Measurements from ENCODE around the gene CMTR1. TPM values are rescaled to one million over a fixed set of nuclear protein-coding genes. Genes with fewer than 3 reads are reported as not detected.
"Not testable (repeated sequence)": the region's sequence is repeated elsewhere in the genome, so short reads cannot be mapped to it uniquely, and the experiment has no call there.

Gene CMTR1
- total RNA-seq, 3 donors from 2014 or later: 31.4 to 35.7 (median 32.4) TPM

DNA sequence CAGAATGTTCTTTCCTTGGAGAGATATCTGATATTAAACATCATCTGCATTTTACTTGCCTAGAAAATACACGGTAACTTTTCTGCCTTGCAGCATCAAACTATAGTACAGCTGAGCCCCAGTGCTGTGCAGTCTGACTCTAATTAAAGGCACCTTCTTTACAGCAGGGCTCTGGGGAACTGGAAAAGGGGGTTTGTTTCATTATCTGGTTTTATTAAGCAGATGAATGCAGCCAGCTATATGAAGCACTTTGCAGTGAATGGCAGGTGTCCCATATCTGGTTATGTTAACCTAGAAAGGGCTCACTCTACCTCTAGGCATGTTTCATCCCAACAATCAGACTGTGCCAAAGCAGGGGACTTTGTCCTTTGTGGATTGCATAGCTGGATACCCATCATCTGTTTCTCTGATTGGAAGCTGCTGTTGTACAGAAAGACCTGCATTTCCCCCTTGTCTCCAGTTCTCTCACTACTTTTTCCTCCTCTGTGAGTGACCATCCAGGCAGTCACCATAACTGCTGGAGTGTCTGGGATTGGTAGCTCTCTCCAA, 39.6 kb upstream of the CMTR1 start:
- no peaks in the 10 kb centered on the region for H3K4me1 ChIP-seq
- no peaks in the 10 kb centered on the region for H3K9me3 ChIP-seq
- no peaks in the 10 kb centered on the region for H3K36me3 ChIP-seq
- no peak for DNase-seq (ENCODE audit: low spot score in 2 of 2)
- no peak overlapping the region for H3K4me3 ChIP-seq
- intact Hi-C loops (cut with DNase I; ENCODE audit: low total_unique reads): no loop called here
- TF ChIP-seq, protein P1, sequence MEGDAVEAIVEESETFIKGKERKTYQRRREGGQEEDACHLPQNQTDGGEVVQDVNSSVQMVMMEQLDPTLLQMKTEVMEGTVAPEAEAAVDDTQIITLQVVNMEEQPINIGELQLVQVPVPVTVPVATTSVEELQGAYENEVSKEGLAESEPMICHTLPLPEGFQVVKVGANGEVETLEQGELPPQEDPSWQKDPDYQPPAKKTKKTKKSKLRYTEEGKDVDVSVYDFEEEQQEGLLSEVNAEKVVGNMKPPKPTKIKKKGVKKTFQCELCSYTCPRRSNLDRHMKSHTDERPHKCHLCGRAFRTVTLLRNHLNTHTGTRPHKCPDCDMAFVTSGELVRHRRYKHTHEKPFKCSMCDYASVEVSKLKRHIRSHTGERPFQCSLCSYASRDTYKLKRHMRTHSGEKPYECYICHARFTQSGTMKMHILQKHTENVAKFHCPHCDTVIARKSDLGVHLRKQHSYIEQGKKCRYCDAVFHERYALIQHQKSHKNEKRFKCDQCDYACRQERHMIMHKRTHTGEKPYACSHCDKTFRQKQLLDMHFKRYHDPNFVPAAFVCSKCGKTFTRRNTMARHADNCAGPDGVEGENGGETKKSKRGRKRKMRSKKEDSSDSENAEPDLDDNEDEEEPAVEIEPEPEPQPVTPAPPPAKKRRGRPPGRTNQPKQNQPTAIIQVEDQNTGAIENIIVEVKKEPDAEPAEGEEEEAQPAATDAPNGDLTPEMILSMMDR (IDR thresholded peaks at IDR 0.05): no peak
- no peak for TF ChIP-seq POLR2AphosphoS5 (IDR thresholded peaks at IDR 0.05)
- no peak for TF ChIP-seq POLR2A (IDR thresholded peaks at IDR 0.05)
- H3K27ac ChIP-seq: no peak overlapping the region
- H3K27me3 ChIP-seq: no peaks in the 10 kb centered on the region

DNA sequence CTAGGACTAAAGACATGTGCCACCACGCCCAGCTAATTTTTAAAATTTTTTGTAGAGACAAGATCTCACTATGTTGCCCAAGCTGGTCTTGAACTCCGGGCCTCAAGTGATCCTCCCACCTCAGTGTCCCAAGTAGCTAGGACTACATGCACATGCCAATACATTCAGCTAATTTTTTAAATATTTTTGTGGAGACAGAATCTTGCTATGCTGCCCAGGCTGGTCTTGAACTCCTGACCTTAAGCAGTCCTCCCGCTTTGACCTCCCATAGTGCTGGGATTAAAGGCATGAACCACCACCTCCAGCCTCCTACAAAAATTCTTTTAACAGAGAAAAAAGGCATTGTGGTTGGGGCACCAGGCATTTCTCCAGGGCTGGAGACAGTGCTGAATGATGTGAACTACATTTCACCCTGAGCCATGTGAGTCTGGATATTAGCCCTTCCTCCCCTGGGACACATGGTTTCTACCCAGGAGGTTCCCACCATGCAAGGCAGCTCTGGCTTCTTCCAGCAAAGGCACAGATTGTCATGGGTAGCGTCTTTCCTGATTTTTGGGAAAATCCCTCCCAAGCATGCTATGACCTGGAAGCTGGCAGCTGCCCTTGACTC, 36.3 kb upstream of the CMTR1 start:
- Histone ChIP-seq H3K27ac (no peak overlapping the region), H3K9me3 (no peaks in the 10 kb centered on the region), H3K27me3 (no peaks in the 10 kb centered on the region), H3K36me3 (no peaks in the 10 kb centered on the region), H3K4me1 (no peaks in the 10 kb centered on the region), H3K4me3 (no peak overlapping the region)
- intact Hi-C loops (cut with DNase I; ENCODE audit: low total_unique reads): no loop called here
- DNase-seq (ENCODE audit: low spot score in 2 of 2): no peak
- TF ChIP-seq, protein P1 (IDR thresholded peaks at IDR 0.05): no peak
- TF ChIP-seq POLR2A (IDR thresholded peaks at IDR 0.05) (no peak), POLR2AphosphoS5 (IDR thresholded peaks at IDR 0.05) (no peak)

DNA sequence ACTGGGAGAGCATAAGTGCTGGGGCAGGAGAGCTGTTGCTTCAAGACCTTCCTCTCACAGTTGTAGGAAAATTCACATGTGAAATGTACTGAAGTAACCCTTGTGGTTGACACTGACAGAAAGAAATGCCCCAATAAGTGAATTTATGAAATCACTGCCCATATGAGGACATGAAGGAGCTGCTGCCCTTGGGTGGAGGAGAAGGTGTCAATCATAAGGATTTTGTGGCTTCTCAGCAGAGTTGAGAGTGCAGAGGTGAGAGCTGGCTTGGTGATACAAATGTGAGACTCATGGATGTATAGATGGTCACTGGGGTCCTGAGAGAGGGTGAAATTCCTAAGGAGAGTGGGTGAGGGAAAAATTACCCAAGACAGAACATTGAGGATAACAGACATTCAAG, 33.9 kb upstream of the CMTR1 start:
- Histone ChIP-seq H3K4me3 (no peak overlapping the region), H3K4me1 (no peaks in the 10 kb centered on the region), H3K27ac (no peak overlapping the region), H3K9me3 (no peaks in the 10 kb centered on the region), H3K27me3 (no peaks in the 10 kb centered on the region), H3K36me3 (no peaks in the 10 kb centered on the region)
- TF ChIP-seq POLR2AphosphoS5 (IDR thresholded peaks at IDR 0.05): no peak
- no peak for TF ChIP-seq POLR2A (IDR thresholded peaks at IDR 0.05)
- TF ChIP-seq, protein P1 (IDR thresholded peaks at IDR 0.05): no peak
- no peak for DNase-seq (ENCODE audit: low spot score in 2 of 2)
- intact Hi-C loops (cut with DNase I; ENCODE audit: low total_unique reads): no loop called here

DNA sequence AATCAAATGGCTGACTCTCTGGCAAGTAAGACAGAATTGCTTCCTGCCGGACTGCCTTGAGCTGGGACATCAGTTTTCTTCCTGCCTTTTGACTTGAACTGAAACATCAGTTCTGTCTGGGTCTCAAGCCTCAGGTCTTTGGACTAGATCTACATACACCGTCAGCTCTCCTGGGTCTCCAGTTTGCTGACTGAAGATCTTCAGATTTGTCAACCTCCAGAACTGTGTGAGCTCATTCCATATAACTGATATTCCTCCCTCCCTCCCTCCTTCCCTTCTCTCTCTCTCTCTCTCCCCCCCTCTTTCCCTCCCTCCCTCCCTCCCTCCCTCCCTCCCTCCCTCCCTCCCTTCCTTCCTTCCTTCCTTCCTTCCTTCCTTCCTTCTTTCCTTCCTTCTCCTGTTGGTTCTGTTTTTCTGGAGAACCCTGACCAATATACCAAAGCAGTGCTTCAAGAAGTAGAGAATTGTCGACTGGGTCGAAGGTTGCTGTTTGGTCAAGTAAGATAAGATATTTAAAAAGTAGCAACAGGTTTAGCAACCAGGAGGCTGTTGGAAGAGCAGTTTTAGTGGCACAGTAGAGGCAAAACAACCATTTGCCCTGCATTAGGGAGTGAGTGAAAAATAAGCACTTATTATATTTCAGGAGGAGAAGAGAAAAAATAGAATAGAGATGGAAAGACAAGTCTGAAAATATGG, 33.1 kb upstream of the CMTR1 start:
- H3K27ac ChIP-seq: no peak overlapping the region
- intact Hi-C loops (cut with DNase I; ENCODE audit: low total_unique reads): no loop called here
- H3K27me3 ChIP-seq: no peaks in the 10 kb centered on the region
- no peak overlapping the region for H3K4me3 ChIP-seq
- no peak for DNase-seq (ENCODE audit: low spot score in 2 of 2)
- no peak for TF ChIP-seq POLR2AphosphoS5 (IDR thresholded peaks at IDR 0.05)
- no peaks in the 10 kb centered on the region for H3K4me1 ChIP-seq
- H3K36me3 ChIP-seq: no peaks in the 10 kb centered on the region
- no peaks in the 10 kb centered on the region for H3K9me3 ChIP-seq

DNA sequence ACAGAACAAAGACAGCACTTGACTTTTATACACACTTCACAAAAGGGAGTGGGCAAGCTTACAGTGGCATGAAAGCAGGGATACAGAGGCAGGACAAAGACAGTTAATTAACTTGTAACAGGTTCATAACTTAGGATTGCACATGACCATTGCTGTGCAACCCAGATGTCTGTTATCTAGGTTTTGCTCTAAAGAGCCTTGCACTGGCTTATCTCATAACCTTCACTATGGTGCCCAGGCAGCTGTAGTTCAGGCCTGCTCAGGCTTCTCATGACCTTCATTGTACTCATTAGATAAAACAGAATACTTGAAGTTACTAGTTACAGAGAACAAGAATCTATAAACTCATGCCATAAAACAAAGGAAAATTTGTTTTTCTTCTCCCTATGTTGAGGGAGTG, 31.4 kb upstream of the CMTR1 start:
- H3K4me1 ChIP-seq; H3K27me3 ChIP-seq; DNase-seq (ENCODE audit: low spot score in 2 of 2); intact Hi-C loops (cut with DNase I; ENCODE audit: low total_unique reads); H3K27ac ChIP-seq; H3K36me3 ChIP-seq; H3K4me3 ChIP-seq; H3K9me3 ChIP-seq: not testable (repeated sequence)

DNA sequence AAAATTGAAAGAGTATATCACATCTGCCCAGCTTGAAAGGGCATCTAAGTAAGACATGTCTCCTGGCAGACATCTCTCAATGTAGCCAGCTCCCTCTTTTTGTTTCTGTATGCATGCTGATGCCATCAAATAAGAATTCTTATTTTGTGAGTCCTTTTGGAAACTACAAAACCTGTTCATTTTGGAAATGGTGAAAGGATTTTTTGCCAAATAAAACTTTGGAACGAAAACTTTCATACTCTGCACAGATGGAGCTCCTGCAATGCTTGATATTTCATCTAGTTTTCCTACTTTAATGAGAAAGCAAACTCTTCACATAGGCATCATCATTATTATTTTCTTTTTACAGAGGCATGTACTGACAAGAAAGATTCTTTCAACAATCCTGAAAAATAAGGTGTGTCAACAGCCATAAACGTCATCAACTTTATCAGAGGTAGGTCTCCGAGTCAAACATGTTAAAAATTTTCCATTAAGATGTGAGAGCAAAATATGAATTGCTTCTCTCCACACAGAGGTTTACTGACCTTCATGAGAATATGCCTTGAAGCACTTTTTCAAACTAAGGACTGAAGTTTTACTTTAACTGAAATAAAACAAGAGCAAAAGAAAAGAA, 26.2 kb upstream of the CMTR1 start:
- H3K36me3 ChIP-seq: no peaks in the 10 kb centered on the region
- H3K4me1 ChIP-seq: no peaks in the 10 kb centered on the region
- intact Hi-C loops (cut with DNase I; ENCODE audit: low total_unique reads): no loop called here
- no peaks in the 10 kb centered on the region for H3K9me3 ChIP-seq
- H3K4me3 ChIP-seq: no peak overlapping the region
- TF ChIP-seq, protein P1 (IDR thresholded peaks at IDR 0.05): no peak
- no peak for TF ChIP-seq POLR2AphosphoS5 (IDR thresholded peaks at IDR 0.05)
- TF ChIP-seq POLR2A (IDR thresholded peaks at IDR 0.05): no peak
- no peak for DNase-seq (ENCODE audit: low spot score in 2 of 2)
- no peaks in the 10 kb centered on the region for H3K27me3 ChIP-seq
- H3K27ac ChIP-seq: no peak overlapping the region

All from breast epithelium (tissue), 4 donors.